Epidermal melanocyte (primary cell): Measurements from ENCODE around the gene INSYN1.
A peak's percentile ranks its signal among the peaks of the same experiment; 100 is the strongest.
"Not testable (repeated sequence)": the region's sequence is repeated elsewhere in the genome, so short reads cannot be mapped to it uniquely, and the experiment has no call there.

Experiments
- DNase-seq: peaks from one replicate; pipeline ENCODE4 v3.0.0; 2011; ENCODE audit warnings: low spot score; ENCODE audit not compliant: insufficient read length

Gene INSYN1

GRCh38 chr15:73714695-73715301 is 38.4 kb downstream of the INSYN1 start:
- DNase-seq, result no peak

- DNase-seq, result no peak
Measured at GRCh38 chr15:73712107-73712506, 41.0 kb downstream of the INSYN1 start.

DNA sequence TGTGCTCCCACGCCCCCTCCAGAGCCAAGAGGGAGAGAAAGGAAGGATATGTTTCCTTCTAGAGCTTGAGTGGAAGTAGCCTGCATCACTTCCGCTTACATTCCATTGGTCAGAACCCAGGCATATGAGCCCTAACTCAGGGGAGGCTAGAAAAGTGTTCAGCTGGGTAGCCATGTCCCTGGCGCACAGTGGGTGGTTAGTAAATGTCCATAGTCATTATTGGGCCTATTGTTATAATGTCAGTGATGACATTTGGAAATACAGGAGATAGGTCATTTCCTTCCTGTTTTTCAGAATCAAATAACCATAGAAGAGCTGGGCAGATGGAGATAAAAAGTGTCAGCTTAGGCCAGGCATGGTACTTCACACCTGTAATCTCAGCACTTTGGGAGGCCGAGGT is 41.6 kb downstream of the INSYN1 start:
- no peak for DNase-seq

DNA sequence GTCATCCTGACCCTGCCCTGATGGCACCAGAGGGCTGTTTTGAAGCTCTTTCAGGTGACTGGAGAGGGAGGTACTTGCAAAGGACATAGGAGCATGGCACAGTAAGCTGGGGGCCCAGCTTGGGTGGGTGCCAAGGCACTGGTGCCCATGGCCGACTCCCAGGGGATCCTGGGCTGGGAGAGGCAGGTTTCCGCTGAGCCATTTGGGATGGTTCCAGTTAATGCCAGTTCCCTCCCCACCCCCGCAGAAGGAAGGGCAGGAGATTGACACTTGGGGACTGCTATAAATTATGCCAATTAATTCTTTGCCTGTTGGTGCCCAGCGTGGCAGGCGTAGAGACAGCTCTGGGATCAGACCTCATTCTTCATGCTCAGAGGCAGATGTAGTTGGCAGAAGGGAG is 42.8 kb downstream of the INSYN1 start:
- no peak for DNase-seq

DNA sequence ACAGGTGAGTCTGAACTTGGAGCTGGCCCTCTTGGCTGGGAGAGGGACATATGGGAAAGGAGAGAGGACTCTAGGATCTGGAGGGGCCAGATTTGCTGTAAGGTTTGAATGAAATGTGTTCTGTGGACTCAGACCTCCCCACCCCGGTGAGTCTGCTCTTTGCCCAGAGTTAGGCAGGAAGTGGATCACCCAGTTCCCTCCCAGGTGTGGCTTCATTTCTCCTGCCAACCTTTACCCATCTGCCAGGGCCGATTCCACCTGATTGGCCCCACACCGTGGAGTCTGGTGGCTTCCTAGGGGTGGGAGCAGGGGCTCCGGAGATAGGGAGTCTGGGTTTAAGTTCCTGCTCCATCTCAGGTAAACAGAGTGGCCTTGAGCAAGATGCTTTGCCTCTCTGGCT is 43.5 kb downstream of the INSYN1 start:
- no peak for DNase-seq

DNA sequence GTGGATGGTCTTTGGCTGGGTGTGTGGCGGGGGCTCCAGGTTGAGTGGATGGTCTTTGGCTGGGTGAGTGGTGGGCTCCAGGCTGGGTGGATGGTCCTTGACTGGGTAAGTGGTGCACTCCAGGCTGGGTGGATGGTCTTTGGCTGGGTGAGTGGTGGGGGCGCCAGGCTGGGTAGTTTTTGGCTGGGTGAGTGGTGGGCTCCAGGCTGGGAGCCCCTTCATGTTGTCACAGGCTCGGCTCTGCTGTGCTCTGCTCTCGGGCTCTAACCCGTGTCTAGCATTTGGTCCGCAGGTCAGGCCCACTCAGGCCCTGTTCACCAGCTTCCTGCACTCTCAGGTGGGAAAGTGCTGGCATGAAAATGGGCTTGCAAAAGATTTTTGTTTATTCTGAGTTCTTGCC is 43.9 kb downstream of the INSYN1 start:
- DNase-seq, result no peak

DNA sequence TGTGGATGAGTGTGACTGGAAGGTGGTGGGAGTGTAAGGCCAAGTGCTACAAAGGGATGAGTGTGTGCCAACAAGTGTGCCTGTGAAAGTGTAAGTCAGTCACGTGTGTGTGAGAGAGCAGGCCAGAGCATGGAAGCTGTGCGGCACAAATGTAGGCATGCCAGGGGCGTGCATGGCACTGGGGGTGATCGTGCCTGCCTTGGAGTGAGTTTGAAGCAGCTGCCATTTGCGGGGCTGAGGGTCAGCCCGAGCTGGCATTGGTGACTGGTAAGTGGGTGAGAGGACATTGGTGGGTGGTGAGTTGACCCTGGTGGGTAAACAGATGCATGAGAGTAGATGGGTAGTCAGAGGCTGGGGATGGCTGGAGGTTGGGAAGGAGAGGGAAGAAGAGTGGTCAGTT is 44.5 kb downstream of the INSYN1 start:
- DNase-seq, result no peak

DNA sequence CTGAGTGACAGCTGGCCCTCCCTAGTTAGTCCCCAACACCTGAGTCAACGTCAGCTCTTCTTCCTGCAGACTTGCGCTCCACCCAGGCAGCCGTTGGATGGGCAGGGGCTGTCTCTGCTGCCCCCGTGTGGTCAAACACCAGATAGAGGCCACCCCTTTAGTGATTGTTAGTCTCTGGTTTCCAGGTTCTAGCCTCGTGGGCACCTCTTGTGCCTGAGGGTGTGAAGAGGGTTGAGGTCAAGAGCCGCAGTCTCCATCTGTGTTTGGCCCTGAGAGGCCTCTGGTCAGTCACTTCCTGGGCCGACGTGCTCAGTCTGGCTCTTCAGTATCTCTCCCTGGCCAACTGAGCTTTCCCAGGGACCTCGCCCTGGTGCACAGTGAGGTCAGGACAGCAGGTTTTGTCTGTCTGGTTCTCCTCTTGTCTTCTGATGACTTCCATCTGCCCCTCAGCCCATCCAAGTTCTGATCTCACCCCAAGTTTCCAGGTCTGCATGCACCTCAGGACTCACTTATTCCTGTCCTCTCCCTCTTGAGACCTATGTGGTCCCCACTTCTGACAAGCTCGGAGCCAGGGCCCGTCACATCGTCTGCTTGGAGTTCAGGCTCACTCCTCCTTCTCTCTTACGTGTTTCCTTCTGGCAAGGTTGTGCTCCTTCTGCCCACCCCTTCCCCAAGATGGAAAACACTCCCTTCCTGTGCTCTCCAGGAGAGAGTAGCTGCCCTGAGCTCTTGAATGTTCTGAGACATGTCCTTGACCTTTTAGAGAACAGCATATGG is 48.1 kb downstream of the INSYN1 start:
- DNase-seq, result no peak

DNA sequence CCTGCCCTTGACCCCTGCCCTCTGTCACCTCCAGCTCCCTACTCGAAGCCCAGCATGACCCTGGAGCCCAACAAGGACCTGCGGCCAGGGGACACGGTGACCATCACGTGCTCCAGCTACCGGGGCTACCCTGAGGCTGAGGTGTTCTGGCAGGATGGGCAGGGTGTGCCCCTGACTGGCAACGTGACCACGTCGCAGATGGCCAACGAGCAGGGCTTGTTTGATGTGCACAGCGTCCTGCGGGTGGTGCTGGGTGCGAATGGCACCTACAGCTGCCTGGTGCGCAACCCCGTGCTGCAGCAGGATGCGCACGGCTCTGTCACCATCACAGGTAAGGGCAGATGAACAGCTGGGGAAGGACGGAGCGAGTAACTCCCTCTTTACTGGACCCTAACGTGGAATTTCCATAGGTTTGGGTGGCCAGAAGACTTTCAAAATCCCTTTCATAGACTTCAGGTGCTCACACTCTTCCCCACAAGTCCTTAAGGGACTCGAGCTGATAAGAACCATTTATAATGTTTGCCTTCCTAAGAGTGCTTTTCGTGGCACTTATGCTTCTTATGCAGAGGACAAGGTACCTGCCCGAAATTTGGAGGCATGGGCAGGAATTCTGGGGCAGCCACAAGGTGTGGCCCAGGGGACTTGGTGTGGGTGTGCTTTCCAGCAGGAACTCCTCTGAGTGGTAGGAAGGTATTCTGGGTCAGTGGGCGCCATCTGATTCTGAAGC is 48.8 kb downstream of the INSYN1 start:
- DNase-seq, result not testable (repeated sequence)

DNA sequence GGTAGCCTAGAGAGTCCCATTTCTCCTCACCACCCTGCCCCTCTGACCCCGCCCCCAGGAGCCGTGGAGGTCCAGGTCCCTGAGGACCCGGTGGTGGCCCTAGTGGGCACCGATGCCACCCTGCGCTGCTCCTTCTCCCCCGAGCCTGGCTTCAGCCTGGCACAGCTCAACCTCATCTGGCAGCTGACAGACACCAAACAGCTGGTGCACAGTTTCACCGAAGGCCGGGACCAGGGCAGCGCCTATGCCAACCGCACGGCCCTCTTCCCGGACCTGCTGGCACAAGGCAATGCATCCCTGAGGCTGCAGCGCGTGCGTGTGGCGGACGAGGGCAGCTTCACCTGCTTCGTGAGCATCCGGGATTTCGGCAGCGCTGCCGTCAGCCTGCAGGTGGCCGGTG is 49.5 kb downstream of the INSYN1 start:
- DNase-seq, result not testable (repeated sequence)

GRCh38 chr15:73702311-73703239 is 50.6 kb downstream of the INSYN1 start:
- DNase-seq, result not testable (repeated sequence)

DNA sequence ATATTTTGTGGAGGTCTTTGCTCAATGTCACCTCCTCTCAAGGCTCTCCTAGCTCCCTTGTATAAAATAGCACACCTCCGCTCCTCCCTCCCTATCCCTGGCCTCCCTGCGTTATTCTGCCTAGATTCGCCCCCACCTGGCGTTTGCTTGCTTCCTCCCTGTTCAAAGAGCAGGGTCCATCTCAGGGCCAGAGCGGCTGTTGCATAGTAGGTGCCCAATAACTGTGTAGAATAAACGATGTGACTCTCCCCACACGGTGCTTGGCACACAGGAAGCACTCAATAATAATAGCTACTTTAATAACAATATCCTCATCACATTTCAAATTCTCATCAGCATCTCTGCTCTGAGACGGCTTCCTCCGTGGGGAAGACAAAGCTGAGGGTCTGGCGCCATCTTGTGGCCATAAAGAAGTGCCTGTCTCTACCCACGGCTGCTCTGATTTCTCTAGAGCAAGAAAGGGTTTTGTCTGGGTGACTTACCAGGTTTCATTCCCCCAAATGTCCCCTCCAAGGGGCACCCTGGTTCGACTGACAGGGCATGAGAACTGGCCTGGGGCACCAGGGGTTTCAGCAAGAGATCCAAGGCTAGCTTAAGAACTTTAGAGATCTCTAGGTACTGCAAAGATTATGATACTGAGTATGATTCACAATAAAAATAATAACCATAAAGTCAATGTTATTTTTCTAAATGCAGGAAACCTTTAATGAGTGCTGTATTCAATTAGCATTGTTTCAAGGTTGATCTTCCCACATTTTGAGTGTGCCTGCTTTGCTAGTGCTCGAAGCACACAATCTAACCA is 52.9 kb downstream of the INSYN1 start:
- peak; percentile 61 for DNase-seq

- DNase-seq, result no peak
Measured at GRCh38 chr15:73699249-73700040, 53.7 kb downstream of the INSYN1 start.

DNA sequence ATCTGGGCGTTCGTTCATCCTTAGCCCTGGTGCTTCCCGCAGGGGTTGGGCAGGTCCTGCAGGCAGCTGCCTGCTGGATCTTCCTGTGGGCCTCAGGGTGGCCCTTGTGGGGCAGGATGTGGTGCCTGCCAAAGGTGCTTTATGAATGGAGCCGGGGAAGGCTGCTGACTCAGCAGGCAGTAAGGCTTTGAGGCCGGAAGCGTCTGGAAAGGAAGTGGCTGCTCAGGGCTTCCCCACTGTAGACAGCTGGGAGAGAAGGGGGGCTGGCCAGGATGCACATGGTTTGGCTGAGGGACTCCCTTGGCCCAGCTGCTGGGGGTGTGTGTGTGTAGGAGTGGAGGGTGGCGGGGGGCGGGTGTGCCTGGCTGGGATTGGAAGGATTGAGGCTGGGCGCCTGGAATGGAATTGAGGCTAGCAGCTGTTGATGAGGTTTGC is 56.1 kb downstream of the INSYN1 start:
- peak; percentile 56 for DNase-seq

GRCh38 chr15:73696641-73697001 is 56.5 kb downstream of the INSYN1 start:
- DNase-seq, result no peak

GRCh38 chr15:73695773-73696640 is 57.1 kb downstream of the INSYN1 start:
- DNase-seq, result no peak

DNA sequence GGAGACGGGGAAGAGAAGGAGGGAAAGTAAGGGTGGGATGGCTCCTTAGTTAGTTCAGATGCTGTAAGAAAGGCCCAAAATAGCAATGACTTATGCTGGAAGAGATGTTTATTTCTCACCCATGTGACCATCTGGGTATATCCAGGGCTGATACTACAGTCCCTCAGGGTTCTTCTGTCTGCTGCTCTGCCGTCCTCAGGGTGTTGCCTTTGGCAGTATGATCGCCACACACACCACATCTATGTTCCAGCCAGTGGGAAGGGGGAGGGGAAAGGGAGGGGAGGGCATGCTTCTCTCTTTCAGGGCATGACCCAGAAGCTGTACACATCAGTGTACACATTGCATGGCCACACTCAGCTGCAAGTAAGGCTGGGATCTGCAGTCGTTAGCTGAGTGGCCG is 58.7 kb downstream of the INSYN1 start:
- no peak for DNase-seq

- DNase-seq, result peak; percentile 59
Measured at GRCh38 chr15:73691396-73691795, 61.8 kb downstream of the INSYN1 start.

- DNase-seq, result no peak
Measured at GRCh38 chr15:73688455-73688854, 64.7 kb downstream of the INSYN1 start.
